Heart left ventricle (tissue), 16 donors: ENCODE data around the gene TMSB4X. TPM values are rescaled to one million over a fixed set of nuclear protein-coding genes. Genes with fewer than 3 reads are reported as not detected.
A peak's percentile ranks its signal among the peaks of the same experiment; 100 is the strongest.

Experiments used
- ATAC-seq, 4 donors: fragments of 200-7000 bp; cut with Tn5 transposase; one replicate each; pipeline ENCODE4 v1.9.1; 2020 to 2022; ENCODE audit warnings: moderate library complexity in 4 of 4, mild to moderate bottlenecking in 3 of 4, moderate number of reproducible peaks in 1 of 4
- DNase-seq, 5 donors: peaks; one replicate each; pipeline ENCODE4 v3.0.0-alpha.2; 2020
- H3K27ac ChIP-seq, 12 donors: fragments of 200-600 bp; sonication (generic) in 4 of 12; one replicate each; pipeline versions ENCODE4 v1.5.0 to v1.8.0; 2016 to 2022; ENCODE audit warnings: mild to moderate bottlenecking in 2 of 12
- H3K27me3 ChIP-seq, 9 donors: fragments of 200-600 bp; sonication (generic) in 2 of 9; one replicate each; pipeline versions ENCODE4 v1.5.1 to v1.8.0; 2016 to 2022; ENCODE audit warnings: mild to moderate bottlenecking in 3 of 9
- H3K36me3 ChIP-seq, 9 donors: fragments of 200-600 bp; sonication (generic) in 2 of 9; one replicate each; pipeline versions ENCODE4 v1.5.0 to v1.8.0; 2018 to 2022; ENCODE audit warnings: mild to moderate bottlenecking in 2 of 9
- H3K4me1 ChIP-seq, 12 donors: fragments of 200-600 bp; sonication (generic) in 4 of 12; one replicate each; pipeline versions ENCODE4 v1.5.0 to v1.8.0; 2016 to 2022; ENCODE audit warnings: mild to moderate bottlenecking in 3 of 12
- H3K4me3 ChIP-seq, 12 donors: fragments of 200-600 bp; sonication (generic) in 4 of 12; one replicate each; pipeline versions ENCODE4 v1.5.0 to v1.8.0; 2017 to 2022; ENCODE audit warnings: mild to moderate bottlenecking in 9 of 12, moderate library complexity in 4 of 12
- H3K9me3 ChIP-seq, 12 donors: fragments of 200-600 bp; sonication (generic) in 4 of 12; one replicate each; pipeline versions ENCODE4 v1.5.0 to v1.8.0; 2016 to 2022; ENCODE audit warnings: mild to moderate bottlenecking in 1 of 12
- CTCF ChIP-seq, 12 donors: fragments of 200-600 bp; sonication (generic) in 4 of 12; IDR thresholded peaks; one replicate each; pipeline versions ENCODE4 v1.5.0 to v1.8.0; 2018 to 2022; ENCODE audit warnings: antibody characterized with exemption in 12 of 12, mild to moderate bottlenecking in 5 of 12
- POLR2A ChIP-seq, 2 donors: fragments of 450-650 bp; IDR thresholded peaks; one replicate each; pipeline ENCODE4 v1.6.1; 2017; ENCODE audit warnings: antibody characterized with exemption in 2 of 2, mild to moderate bottlenecking in 2 of 2, moderate library complexity in 2 of 2
- WGBS, 4 donors: extraction: QIAGEN DNeasy Blood & Tissue Kit in 2 of 4; methylation state at CpG; one replicate each; pipeline versions ENCODE4 v1.1.5 to v1.1.7; 2013 to 2018; 5-methylcytosine and 5-hydroxymethylcytosine counted together
- intact Hi-C, 10 donors: fragments of 100-400 bp; cut with DNase I; formaldehyde crosslinking; loops; one replicate each; pipeline versions ENCODE4 v1.11.1 to v1.14.2; 2022
- polyA plus RNA-seq, 2 donors: library from polyadenylated mRNA; stranded (reverse); fragments of 200-250 nt; gene quantifications; one replicate each; pipeline ENCODE4 v1.2.3, GENCODE V29; 2013
- total RNA-seq, 9 donors: library from RNA; depleted of rRNA in 2 of 9; stranded (reverse); fragments of >200 nt in 2 of 9; fragmentation: NEBNext Ultra II Directional in 3 of 9; extraction: Animal tissue kit (Norgen Biotek cat#: 25700) in 3 of 9; gene quantifications; one replicate each; pipeline versions ENCODE4 v1.1.0 to v1.2.4, GENCODE V29; 2016 to 2023
- donor health status: ischemic (EF 13 %, LVEDD 7.1; RV severe dilation, severe dysfunction).
- donor health status: healthy with polysubstance abuse.
- donor health status: DM: no; HTN: yes; CAD: no.
- donor health status: DM: no; HTN: no; CAD: no.
- donor health status: ischemic (EF 25% LVEDD 6.9; RV normal size, moderate dysfunction).
- donor health status: ischemic (EF 25% LVEDD 5.7; RV mildly dilated, moderate dysfunction).
- donor health status: healthy.
- donor health status: DM: yes; HTN: yes; CAD: no.
- donor health status: ischemic (EF 35%, LVEDD 5.7; RV mildly dilated, moderate dysfunction).
- donor health status: nonischemic (EF 11% LVEDD 7.7; RV severe dilation, severe dysfunction).
- donor health status: DM: yes; HTN: yes; CAD: no.
- donor health status: PGD.
- donor health status: ischemic (EF 29% LVEDD 5.4; RV normal size, mild dysfunction).
- donor health status: nonischemic (EF 23%, LVEDD 6.1; RV moderate dilation, normal function).

Gene TMSB4X
- total and polyA plus RNA-seq, 11 donors = 689 to 3,543 (median 1,264) TPM

GRCh38 chrX:12948495-12948894, 26.4 kb upstream of the TMSB4X start:
- Histone ChIP-seq H3K4me3 (no peak overlapping the region), H3K36me3 (no peaks in the 10 kb centered on the region), H3K27ac (peak overlapping the region in 2 of 12 donors; percentile 73 to 77), H3K4me1 (peaks cover 0 to 55% (median 14%) of the 10 kb centered on the region in 12 donors), H3K27me3 (peaks cover 0 to 9% (median 0%) of the 10 kb centered on the region in 9 donors), H3K9me3 (no peaks in the 10 kb centered on the region)
- ATAC-seq (no peak), DNase-seq (no peak)
- TF ChIP-seq CTCF (IDR thresholded peaks at IDR 0.05) = no peak
- TF ChIP-seq POLR2A (IDR thresholded peaks at IDR 0.05) = no peak
- 83 to 99% (median 94%) methylated on average over 2 of the region's 2 CpGs for WGBS, 4 donors
- intact Hi-C loops = loop anchor here in 4 of 10 donors (5.0 to 10.0 kb wide), 4 partner anchors 539 to 704 kb away; partner anchors contain the start of gene TCEANC (in 1 of the 4)

DNA sequence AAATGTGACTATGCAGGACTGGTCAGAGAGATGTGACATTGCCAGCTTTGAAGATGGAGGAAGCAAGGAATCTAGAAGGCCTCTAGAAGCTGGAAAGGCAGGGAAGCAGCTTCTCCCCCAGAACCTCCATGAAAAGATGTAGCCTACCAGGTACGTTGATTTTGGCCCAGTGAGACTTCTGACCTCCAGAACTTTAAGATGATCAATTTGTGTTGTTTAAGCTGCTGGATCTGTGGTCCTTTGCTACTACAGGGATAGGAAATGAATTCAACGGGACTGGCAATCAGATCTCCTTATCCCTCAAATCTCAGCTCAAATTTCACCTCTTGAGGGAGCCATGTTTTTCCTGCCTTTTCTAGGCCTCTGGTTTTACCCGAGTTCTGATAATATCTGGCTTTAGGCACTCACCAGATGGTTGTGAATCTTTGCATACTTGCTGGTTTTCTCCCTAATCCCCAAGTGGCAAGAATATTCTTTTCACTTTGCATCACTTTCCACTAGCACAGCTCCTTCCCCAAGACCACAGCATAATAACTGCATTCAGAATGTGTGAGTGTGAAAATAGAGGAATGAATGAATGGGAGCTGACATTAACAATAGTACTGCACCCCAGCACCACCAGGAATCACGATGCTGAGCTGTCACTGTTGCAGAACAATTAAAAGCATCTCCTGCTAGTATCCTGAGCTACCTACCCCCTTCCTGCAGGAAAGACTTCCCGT, 25.5 kb upstream of the TMSB4X start:
- DNase-seq = no peak
- Histone ChIP-seq H3K9me3 (no peaks in the 10 kb centered on the region), H3K27me3 (peaks cover 0 to 9% (median 0%) of the 10 kb centered on the region in 9 donors), H3K36me3 (no peaks in the 10 kb centered on the region), H3K4me3 (peak overlapping the region in 3 of 12 donors; percentile 8 to 17 (median 10)), H3K4me1 (peaks cover 0 to 58% (median 14%) of the 10 kb centered on the region in 12 donors), H3K27ac (peak overlapping the region in 11 of 12 donors; percentile 26 to 92 (median 64))
- intact Hi-C loops = loop anchor here in 4 of 10 donors (5.0 to 10.0 kb wide), 4 partner anchors 538 to 703 kb away; partner anchors contain the start of gene TCEANC (in 1 of the 4)
- TF ChIP-seq CTCF (IDR thresholded peaks at IDR 0.05) (no peak), POLR2A (IDR thresholded peaks at IDR 0.05) (no peak)
- WGBS, 4 donors = 39 to 54% (median 53%) methylated on average over 5 of the region's 5 CpGs
- peak in 1 of 4 donors; percentile 21 for ATAC-seq

DNA sequence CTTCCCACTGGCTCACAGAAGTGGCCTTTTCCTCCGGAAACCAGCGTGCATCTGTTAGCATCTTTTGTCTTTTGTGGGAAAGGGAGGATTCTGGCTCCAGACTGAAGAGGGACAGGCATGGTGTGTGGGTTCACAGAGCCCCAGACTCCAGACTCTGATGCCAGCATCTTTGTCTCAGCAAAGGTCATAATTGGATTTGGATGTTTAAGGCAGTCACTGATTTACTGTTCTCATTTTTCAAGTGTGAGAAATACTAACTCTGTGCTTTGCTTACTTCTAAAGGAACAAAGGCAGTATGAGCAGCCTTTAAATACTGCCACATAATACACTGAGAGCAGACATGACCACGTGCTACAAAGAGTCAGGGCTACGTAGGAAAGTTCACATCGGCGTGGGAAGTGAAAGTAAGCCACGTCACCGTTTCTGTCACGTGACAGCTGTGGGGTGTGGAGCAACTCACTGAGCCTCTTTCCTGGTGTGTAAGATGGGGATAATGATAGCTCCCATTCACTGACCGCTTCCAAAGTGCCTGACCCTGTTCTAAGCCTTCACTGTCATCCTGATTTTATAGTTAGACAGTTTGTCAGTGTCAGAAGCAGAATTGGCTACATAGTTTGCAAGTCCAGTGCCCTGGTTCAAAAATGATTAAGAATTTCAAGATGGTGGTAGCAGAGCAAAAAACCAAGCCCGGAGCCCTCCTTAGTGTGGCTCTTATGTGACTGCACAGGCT, 24.8 kb upstream of the TMSB4X start:
- no peaks in the 10 kb centered on the region for H3K9me3 ChIP-seq
- no peak for TF ChIP-seq CTCF (IDR thresholded peaks at IDR 0.05)
- TF ChIP-seq POLR2A (IDR thresholded peaks at IDR 0.05) = peak in 1 of 2 donors; percentile 13
- peak overlapping the region; percentile 26 to 92 (median 63) for H3K27ac ChIP-seq
- DNase-seq (peak; percentile 72 to 82 (median 80)), ATAC-seq (peak; percentile 86 to 93 (median 90))
- H3K4me1 ChIP-seq = peaks cover 0 to 65% (median 14%) of the 10 kb centered on the region in 12 donors
- intact Hi-C loops = loop anchor here in 4 of 10 donors (5.0 to 10.0 kb wide), 5 partner anchors 537 to 1085 kb away; partner anchors contain the start of gene TCEANC (in 1 of the 4)
- peak overlapping the region in 4 of 12 donors; percentile 8 to 31 (median 14) for H3K4me3 ChIP-seq
- WGBS, 4 donors = 37 to 47% (median 38%) methylated on average over 11 of the region's 11 CpGs
- H3K36me3 ChIP-seq = no peaks in the 10 kb centered on the region
- peaks cover 0 to 9% (median 0%) of the 10 kb centered on the region in 9 donors for H3K27me3 ChIP-seq
